Endothelial cell (in vitro differentiated cells): ENCODE data around the gene THUMPD1. TPM values are rescaled to one million over a fixed set of nuclear protein-coding genes. Genes with fewer than 3 reads are reported as not detected.

Experiments
- DNase-seq: peaks from one replicate; pipeline ENCODE4 v3.0.0; 2021; ENCODE audit warnings: low spot score
- H3K27ac Mint-ChIP-seq: one replicate; pipeline ENCODE4 v1.8.0; 2021; ENCODE audit warnings: mixed read lengths, inconsistent platforms; ENCODE audit not compliant: unreplicated experiment
- H3K27me3 Mint-ChIP-seq: one replicate; pipeline ENCODE4 v1.8.0; 2021; ENCODE audit warnings: mild to moderate bottlenecking, moderate library complexity, mixed read lengths, inconsistent platforms; ENCODE audit not compliant: unreplicated experiment
- H3K36me3 Mint-ChIP-seq: one replicate; pipeline ENCODE4 v1.8.0; 2021; ENCODE audit warnings: mild to moderate bottlenecking, low read depth, mixed read lengths, inconsistent platforms; ENCODE audit not compliant: unreplicated experiment
- H3K4me1 Mint-ChIP-seq: one replicate; pipeline ENCODE4 v1.8.0; 2021; ENCODE audit warnings: mild to moderate bottlenecking, mixed read lengths, inconsistent platforms; ENCODE audit not compliant: unreplicated experiment
- H3K4me3 Mint-ChIP-seq: one replicate; pipeline ENCODE4 v1.8.0; 2021; ENCODE audit warnings: mild to moderate bottlenecking, mixed read lengths, inconsistent platforms; ENCODE audit not compliant: unreplicated experiment
- H3K9me3 Mint-ChIP-seq: one replicate; pipeline ENCODE4 v1.8.0; 2021; ENCODE audit warnings: mixed read lengths, inconsistent platforms; ENCODE audit not compliant: unreplicated experiment
- CTCF ChIP-seq: fragments of 200-600 bp; sonication (generic); IDR thresholded peaks from one replicate; pipeline ENCODE4 v1.5.0; 2021; ENCODE audit warnings: antibody characterized with exemption; ENCODE audit not compliant: unreplicated experiment
- long read RNA-seq: library from polyadenylated mRNA; unstranded; transcript quantifications from one replicate; pipeline ENCODE4 v2.0.0, GENCODE V29; 2020; ENCODE audit not compliant: unreplicated experiment
- total RNA-seq: library from RNA; stranded (reverse); fragmentation: NEBNext Ultra II Directional; extraction: Animal tissue kit (Norgen Biotek cat#: 25700); gene quantifications from one replicate; pipeline ENCODE4 v1.2.1, GENCODE V29; 2021; ENCODE audit not compliant: unreplicated experiment

Gene THUMPD1
- 32.2 TPM for total RNA-seq
- long read RNA-seq, full-length matches to known transcripts: 16 of 16 reads
- long read RNA-seq, partial matches to known transcripts: 0 of 16 reads
- long read RNA-seq, other reads (novel, unspliced or antisense): 0 of 16 reads

GRCh38 chr16:20741554-20742285 is at the start of gene THUMPD1:
TSS of gene THUMPD1 (minus strand) at chr16:20741818. CDS start at chr16:20741739, 79 bp downstream.
- Mint-ChIP-seq H3K9me3 (no peaks in the 10 kb centered on the region), H3K4me1 (peaks cover 13% of the 10 kb centered on the region), H3K36me3 (peaks cover 8% of the 10 kb centered on the region), H3K4me3 (peak within 1 kb of the TSS; percentile 98), H3K27me3 (peaks cover 4% of the 10 kb centered on the region), H3K27ac (peak within 1 kb of the TSS; percentile 93)
- TF ChIP-seq CTCF: no peak
- DNase-seq: peak; percentile 92

GRCh38 chr16:20789130-20789529 is 47.5 kb upstream of the THUMPD1 start:
- Mint-ChIP-seq H3K4me3 (no peak overlapping the region), H3K27me3 (no peaks in the 10 kb centered on the region), H3K27ac (no peak overlapping the region), H3K4me1 (no peaks in the 10 kb centered on the region), H3K9me3 (no peaks in the 10 kb centered on the region), H3K36me3 (no peaks in the 10 kb centered on the region)
- TF ChIP-seq CTCF: no peak
- no peak for DNase-seq

- no peak for TF ChIP-seq CTCF
- Mint-ChIP-seq H3K4me1 (no peaks in the 10 kb centered on the region), H3K36me3 (no peaks in the 10 kb centered on the region), H3K27me3 (no peaks in the 10 kb centered on the region), H3K9me3 (no peaks in the 10 kb centered on the region), H3K4me3 (no peak overlapping the region), H3K27ac (no peak overlapping the region)
- DNase-seq: no peak
These were observed 42.6 kb upstream of the THUMPD1 start for GRCh38 chr16:20784204-20784603.

- no peak for TF ChIP-seq CTCF
- no peaks in the 10 kb centered on the region for H3K9me3 Mint-ChIP-seq
- DNase-seq: no peak
- H3K4me3 Mint-ChIP-seq: no peak overlapping the region
- no peak overlapping the region for H3K27ac Mint-ChIP-seq
- no peaks in the 10 kb centered on the region for H3K27me3 Mint-ChIP-seq
- H3K4me1 Mint-ChIP-seq: no peaks in the 10 kb centered on the region
- H3K36me3 Mint-ChIP-seq: no peaks in the 10 kb centered on the region
These were observed 40.9 kb upstream of the THUMPD1 start for GRCh38 chr16:20782470-20782869.

- no peak for TF ChIP-seq CTCF
- Mint-ChIP-seq H3K4me3 (no peak overlapping the region), H3K4me1 (no peaks in the 10 kb centered on the region), H3K9me3 (no peaks in the 10 kb centered on the region), H3K36me3 (no peaks in the 10 kb centered on the region), H3K27me3 (no peaks in the 10 kb centered on the region), H3K27ac (no peak overlapping the region)
- DNase-seq: no peak
These were observed 40.1 kb upstream of the THUMPD1 start for GRCh38 chr16:20781697-20782096.
